Measurements from ENCODE around the gene BBLN. TPM values are rescaled to one million over a fixed set of nuclear protein-coding genes. Genes with fewer than 3 reads are reported as not detected.

BBLN gene
- total RNA-seq, 1 donor from 2014 or later: 308 TPM

GRCh38 chr9:128144239-128145181, 15.6 kb upstream of the BBLN start:
- no peak for DNase-seq (ENCODE audit: extremely low read depth, low read depth, low spot score)

GRCh38 chr9:128145536-128145935, 14.5 kb upstream of the BBLN start:
- no peak for DNase-seq (ENCODE audit: extremely low read depth, low read depth, low spot score)

GRCh38 chr9:128145951-128146351, 14.1 kb upstream of the BBLN start:
- DNase-seq (ENCODE audit: extremely low read depth, low read depth, low spot score): no peak

GRCh38 chr9:128146591-128147120, 13.4 kb upstream of the BBLN start:
- no peak for DNase-seq (ENCODE audit: extremely low read depth, low read depth, low spot score)

- no peak for DNase-seq (ENCODE audit: extremely low read depth, low read depth, low spot score)
Observed at GRCh38 chr9:128148509-128149000, 11.5 kb upstream of the BBLN start.

GRCh38 chr9:128149001-128149701, 10.9 kb upstream of the BBLN start, which contains the start of gene LCN2:
TSS of gene LCN2 (plus strand) at chr9:128149453. CDS start at chr9:128149526, 73 bp downstream.
- DNase-seq (ENCODE audit: extremely low read depth, low read depth, low spot score): no peak

GRCh38 chr9:128149951-128150593, 10.0 kb upstream of the BBLN start:
- no peak for DNase-seq (ENCODE audit: extremely low read depth, low read depth, low spot score)

- DNase-seq (ENCODE audit: extremely low read depth, low read depth, low spot score): no peak
Observed at GRCh38 chr9:128150594-128151308, 9.3 kb upstream of the BBLN start.

GRCh38 chr9:128151309-128152132, 8.5 kb upstream of the BBLN start:
- DNase-seq (ENCODE audit: extremely low read depth, low read depth, low spot score): no peak

GRCh38 chr9:128152133-128153059, 7.7 kb upstream of the BBLN start:
- no peak for DNase-seq (ENCODE audit: extremely low read depth, low read depth, low spot score)

- no peak for DNase-seq (ENCODE audit: extremely low read depth, low read depth, low spot score)
Observed at GRCh38 chr9:128153060-128153946, 6.8 kb upstream of the BBLN start.

GRCh38 chr9:128153947-128154695, 5.9 kb upstream of the BBLN start:
- no peak for DNase-seq (ENCODE audit: extremely low read depth, low read depth, low spot score)

GRCh38 chr9:128155736-128156500, 4.1 kb upstream of the BBLN start:
- DNase-seq (ENCODE audit: extremely low read depth, low read depth, low spot score): no peak

- no peak for DNase-seq (ENCODE audit: extremely low read depth, low read depth, low spot score)
Observed at GRCh38 chr9:128159522-128159783, 612 bp upstream of the BBLN start.

GRCh38 chr9:128160603-128160987, 530 bp downstream of the BBLN start:
- DNase-seq (ENCODE audit: extremely low read depth, low read depth, low spot score): no peak

GRCh38 chr9:128161215-128161902, 1.3 kb downstream of the BBLN start:
- DNase-seq (ENCODE audit: extremely low read depth, low read depth, low spot score): no peak

Data from glomerular endothelial cell (primary cell).